ENCODE data around the gene NGFR.

The NGFR gene

DNA sequence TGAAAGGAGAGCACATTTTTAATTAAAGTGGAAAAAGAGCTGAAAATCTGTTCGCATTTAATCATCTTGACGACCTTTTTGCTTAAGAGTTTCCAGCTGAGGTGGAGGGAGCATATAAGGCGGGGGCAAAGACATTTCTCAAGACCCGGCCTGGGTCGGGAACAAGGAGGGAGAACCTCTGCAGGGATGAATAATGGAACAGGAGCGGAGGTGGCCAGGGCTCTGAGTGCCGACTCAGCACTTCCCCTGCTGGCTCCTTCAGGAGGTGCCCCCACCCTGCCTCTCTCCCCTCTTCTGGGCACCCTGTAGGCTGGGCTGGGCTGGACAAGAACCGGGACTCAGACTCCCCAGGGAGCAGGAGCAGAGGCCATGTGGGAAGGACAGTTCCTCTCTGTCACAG is 7.9 kb upstream of the NGFR start:
- Histone ChIP-seq H3K27ac (no peak overlapping the region), H3K4me2 (ENCODE audit: low read length) (no peak overlapping the region), H3K27me3 (ENCODE audit: control insufficient read depth, insufficient read depth, low read length) (peaks cover 4% of the 10 kb centered on the region), H2AFZ (no peak overlapping the region), H3K36me3 (ENCODE audit: control insufficient read depth, insufficient read depth, low read length) (no peaks in the 10 kb centered on the region), H3K4me1 (peaks cover 5% of the 10 kb centered on the region), H3K4me3 (ENCODE audit: low read depth, low read length) (no peak overlapping the region), H3K79me2 (no peaks in the 10 kb centered on the region), H3K9me3 (ENCODE audit: control insufficient read depth, low read length) (no peaks in the 10 kb centered on the region), H3K9ac (no peak overlapping the region)
- TF ChIP-seq, protein P1, sequence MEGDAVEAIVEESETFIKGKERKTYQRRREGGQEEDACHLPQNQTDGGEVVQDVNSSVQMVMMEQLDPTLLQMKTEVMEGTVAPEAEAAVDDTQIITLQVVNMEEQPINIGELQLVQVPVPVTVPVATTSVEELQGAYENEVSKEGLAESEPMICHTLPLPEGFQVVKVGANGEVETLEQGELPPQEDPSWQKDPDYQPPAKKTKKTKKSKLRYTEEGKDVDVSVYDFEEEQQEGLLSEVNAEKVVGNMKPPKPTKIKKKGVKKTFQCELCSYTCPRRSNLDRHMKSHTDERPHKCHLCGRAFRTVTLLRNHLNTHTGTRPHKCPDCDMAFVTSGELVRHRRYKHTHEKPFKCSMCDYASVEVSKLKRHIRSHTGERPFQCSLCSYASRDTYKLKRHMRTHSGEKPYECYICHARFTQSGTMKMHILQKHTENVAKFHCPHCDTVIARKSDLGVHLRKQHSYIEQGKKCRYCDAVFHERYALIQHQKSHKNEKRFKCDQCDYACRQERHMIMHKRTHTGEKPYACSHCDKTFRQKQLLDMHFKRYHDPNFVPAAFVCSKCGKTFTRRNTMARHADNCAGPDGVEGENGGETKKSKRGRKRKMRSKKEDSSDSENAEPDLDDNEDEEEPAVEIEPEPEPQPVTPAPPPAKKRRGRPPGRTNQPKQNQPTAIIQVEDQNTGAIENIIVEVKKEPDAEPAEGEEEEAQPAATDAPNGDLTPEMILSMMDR (IDR thresholded peaks at IDR 0.05) = no peak

DNA sequence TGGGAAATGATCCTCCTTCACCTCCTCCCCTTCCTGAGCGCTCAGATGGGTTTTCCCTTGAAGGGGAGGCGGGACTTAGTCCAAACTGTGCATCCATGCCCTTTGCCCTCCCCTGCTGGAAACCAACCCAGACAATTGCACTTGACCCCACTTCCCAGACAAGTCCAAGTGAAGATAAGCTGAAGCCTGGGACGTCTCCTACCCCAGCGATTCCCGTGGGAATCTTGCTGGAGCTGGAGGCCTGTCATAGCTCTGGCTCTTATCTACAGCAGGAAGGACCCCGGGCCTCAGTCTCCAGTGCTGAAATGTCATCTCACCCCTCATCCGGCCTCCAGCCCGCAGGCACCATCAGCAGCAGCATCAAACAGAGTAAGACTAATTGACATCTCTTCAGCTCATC is 6.5 kb upstream of the NGFR start:
- H3K27me3 ChIP-seq (ENCODE audit: control insufficient read depth, insufficient read depth, low read length) = peaks cover 4% of the 10 kb centered on the region
- no peak overlapping the region for H3K27ac ChIP-seq
- no peaks in the 10 kb centered on the region for H3K9me3 ChIP-seq (ENCODE audit: control insufficient read depth, low read length)
- H3K4me3 ChIP-seq (ENCODE audit: low read depth, low read length) = no peak overlapping the region
- TF ChIP-seq, protein P1 (IDR thresholded peaks at IDR 0.05) = no peak
- no peaks in the 10 kb centered on the region for H3K79me2 ChIP-seq
- no peak overlapping the region for H3K4me2 ChIP-seq (ENCODE audit: low read length)
- no peak overlapping the region for H2AFZ ChIP-seq
- H3K9ac ChIP-seq = no peak overlapping the region
- H3K4me1 ChIP-seq = peaks cover 5% of the 10 kb centered on the region
- no peaks in the 10 kb centered on the region for H3K36me3 ChIP-seq (ENCODE audit: control insufficient read depth, insufficient read depth, low read length)

DNA sequence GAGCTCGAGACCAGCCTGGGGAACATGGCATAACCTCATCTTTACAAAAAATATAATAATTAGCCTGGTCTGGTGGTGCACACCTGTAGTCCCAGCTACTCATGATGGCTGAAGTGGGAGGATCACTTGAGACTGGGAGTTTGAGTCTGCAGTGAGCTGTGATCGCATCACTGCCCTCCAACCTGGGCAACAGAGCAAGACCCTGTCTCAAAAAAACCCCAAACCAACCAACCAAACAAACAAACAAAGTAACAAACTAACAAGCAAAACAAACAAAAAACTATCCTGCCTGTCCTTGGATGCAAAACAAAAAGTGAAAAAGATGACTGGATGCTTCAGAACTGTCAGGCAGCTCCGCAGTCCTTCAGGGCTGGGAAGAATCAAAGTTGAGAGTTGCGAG is 5.7 kb upstream of the NGFR start:
- Histone ChIP-seq H3K79me2 (no peaks in the 10 kb centered on the region), H3K9ac (no peak overlapping the region), H3K9me3 (ENCODE audit: control insufficient read depth, low read length) (no peaks in the 10 kb centered on the region), H3K36me3 (ENCODE audit: control insufficient read depth, insufficient read depth, low read length) (no peaks in the 10 kb centered on the region), H3K4me3 (ENCODE audit: low read depth, low read length) (no peak overlapping the region), H3K27ac (no peak overlapping the region), H3K4me2 (ENCODE audit: low read length) (no peak overlapping the region), H3K27me3 (ENCODE audit: control insufficient read depth, insufficient read depth, low read length) (peaks cover 4% of the 10 kb centered on the region), H2AFZ (no peak overlapping the region), H3K4me1 (peaks cover 5% of the 10 kb centered on the region)
- TF ChIP-seq, protein P1 (IDR thresholded peaks at IDR 0.05) = no peak

DNA sequence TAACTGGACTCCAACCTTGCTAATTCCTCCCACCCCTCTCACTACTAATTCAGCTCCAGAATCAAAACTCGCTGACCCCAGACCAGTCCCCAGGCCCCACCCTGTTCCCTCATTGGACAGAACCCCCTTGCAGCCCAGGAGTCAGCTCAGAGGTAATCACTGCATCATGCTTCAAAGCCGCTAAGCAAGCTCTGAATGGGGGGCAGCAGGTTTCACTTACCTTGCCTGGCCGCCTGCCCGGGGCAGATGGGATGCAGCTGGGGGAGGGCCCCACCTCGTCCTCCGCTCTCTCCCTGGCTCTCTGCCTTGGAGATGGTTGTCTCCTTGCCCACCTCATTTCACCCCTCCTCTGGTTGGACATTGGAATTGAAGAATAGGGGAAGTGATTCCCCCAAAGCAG is 4.8 kb upstream of the NGFR start:
- TF ChIP-seq, protein P1 (IDR thresholded peaks at IDR 0.05) = no peak
- no peaks in the 10 kb centered on the region for H3K9me3 ChIP-seq (ENCODE audit: control insufficient read depth, low read length)
- no peaks in the 10 kb centered on the region for H3K36me3 ChIP-seq (ENCODE audit: control insufficient read depth, insufficient read depth, low read length)
- H3K4me1 ChIP-seq = peaks cover 6% of the 10 kb centered on the region
- H3K79me2 ChIP-seq = no peaks in the 10 kb centered on the region
- H2AFZ ChIP-seq = no peak overlapping the region
- H3K27me3 ChIP-seq (ENCODE audit: control insufficient read depth, insufficient read depth, low read length) = peaks cover 2% of the 10 kb centered on the region
- no peak overlapping the region for H3K4me3 ChIP-seq (ENCODE audit: low read depth, low read length)
- no peak overlapping the region for H3K27ac ChIP-seq
- H3K4me2 ChIP-seq (ENCODE audit: low read length) = no peak overlapping the region
- H3K9ac ChIP-seq = no peak overlapping the region

DNA sequence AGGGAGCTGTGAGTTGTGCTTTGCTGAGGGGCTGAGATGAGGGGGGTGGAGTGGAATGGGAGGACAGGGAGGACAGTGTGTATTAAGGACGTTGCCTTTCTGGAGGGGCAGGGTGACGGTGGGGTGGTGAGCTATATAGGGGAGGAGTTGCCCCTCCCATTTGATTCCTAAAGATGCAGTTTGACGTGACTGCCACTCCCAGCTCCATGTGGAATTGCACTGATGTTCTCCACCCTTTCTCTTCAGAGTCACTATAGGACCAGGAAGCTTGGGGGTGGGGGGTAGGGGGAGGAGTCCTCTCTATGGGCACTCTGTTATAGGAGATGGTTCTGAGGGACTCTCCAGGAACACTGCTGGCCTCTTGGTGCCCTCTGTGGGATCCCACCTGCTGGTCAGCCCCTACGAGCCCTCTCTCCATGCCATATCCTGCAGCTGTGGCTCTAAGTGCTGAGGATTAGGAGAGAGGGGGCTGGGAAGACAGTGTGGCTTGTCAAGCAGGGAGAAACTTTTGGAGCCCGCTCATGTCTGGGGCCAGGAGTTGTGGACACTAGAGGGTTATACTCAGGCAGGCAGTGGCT is 3.8 kb upstream of the NGFR start:
- H3K9me3 ChIP-seq (ENCODE audit: control insufficient read depth, low read length) = no peaks in the 10 kb centered on the region
- no peaks in the 10 kb centered on the region for H3K27me3 ChIP-seq (ENCODE audit: control insufficient read depth, insufficient read depth, low read length)
- H2AFZ ChIP-seq = no peak overlapping the region
- H3K4me1 ChIP-seq = peaks cover 9% of the 10 kb centered on the region
- H3K9ac ChIP-seq = no peak overlapping the region
- no peak overlapping the region for H3K4me3 ChIP-seq (ENCODE audit: low read depth, low read length)
- H3K27ac ChIP-seq = no peak overlapping the region
- TF ChIP-seq, protein P1 (IDR thresholded peaks at IDR 0.05) = no peak
- H3K79me2 ChIP-seq = no peaks in the 10 kb centered on the region
- no peaks in the 10 kb centered on the region for H3K36me3 ChIP-seq (ENCODE audit: control insufficient read depth, insufficient read depth, low read length)
- H3K4me2 ChIP-seq (ENCODE audit: low read length) = no peak overlapping the region

Measured in parathyroid adenoma (tissue), 2 donors.